ENCODE data around the gene FAM53A.

- no peak for TF ChIP-seq ASH2L (IDR thresholded peaks at IDR 0.05; ENCODE audit: borderline replicate concordance, low read depth)
- no peak for TF ChIP-seq CTCF (IDR thresholded peaks at IDR 0.05 in 2 of 3, conservative IDR thresholded peaks at IDR 0.05 in 1 of 3; ENCODE audit: control insufficient read depth in 2 of 3, extremely low read depth in 1 of 3, insufficient read depth in 1 of 3, low read depth in 3 of 3, low read length in 3 of 3)
- TF ChIP-seq TAF1 (IDR thresholded peaks at IDR 0.05; ENCODE audit: borderline replicate concordance, low read depth, low read length) = no peak
- no peak for TF ChIP-seq DPF2 (IDR thresholded peaks at IDR 0.05)
- no peak for TF ChIP-seq ZBTB40 (IDR thresholded peaks at IDR 0.05; ENCODE audit: borderline replicate concordance)
- no peak for TF ChIP-seq ZBTB11 (CRISPR knock-in tag; IDR thresholded peaks at IDR 0.05)
- no peak for TF ChIP-seq EZH2 (IDR thresholded peaks at IDR 0.05; ENCODE audit: borderline replicate concordance, control insufficient read depth, low read depth, low read length)
- no peak for TF ChIP-seq KDM1A (IDR thresholded peaks at IDR 0.05; ENCODE audit: borderline replicate concordance)
- TF ChIP-seq POLR2AphosphoS5 (IDR thresholded peaks at IDR 0.05; ENCODE audit: low read length) = no peak
- no peak for TF ChIP-seq MTA3 (IDR thresholded peaks at IDR 0.05; ENCODE audit: borderline replicate concordance, low read length)
- no peak for TF ChIP-seq RBBP5 (conservative IDR thresholded peaks at IDR 0.05)
Measured at GRCh38 chr4:1625600-1626138, 58.4 kb downstream of the FAM53A start.

All from GM12878 (cell line).